Endothelial cell of umbilical vein (primary cell): Measurements from ENCODE around the gene GJD2. TPM values are rescaled to one million over a fixed set of nuclear protein-coding genes. Genes with fewer than 3 reads are reported as not detected.

Experiments used
- BruUV-seq: library from RNA; stranded (reverse); fragments of 400-500 nt; replicated peaks from 2 replicates; lab custom pipeline; 2021; lab: Mats Ljungman, UMichigan
- CTCF ChIA-PET: fragments of 300-600, 350-600 bp; sonication (Branson Sonifier 250); formaldehyde crosslinking; loops from one replicate; lab custom pipeline; 2021; ENCODE audit warnings: antibody characterized with exemption, inconsistent platforms; lab: Charles Lee
- POLR2A ChIA-PET: fragments of 300-600, 350-600 bp; sonication (Branson Sonifier 250); formaldehyde crosslinking; loops from one replicate; lab custom pipeline; 2021; ENCODE audit warnings: antibody characterized with exemption, inconsistent platforms; lab: Charles Lee
- DNase-seq: peaks from one replicate; pipeline ENCODE4 v3.0.0-alpha.2; 2011; ENCODE audit warnings: low read depth, low spot score
- FAIRE-seq: peaks from 2 replicates; lab custom pipeline; 2011; peaks lifted over from hg19 to GRCh38; lab: Jason Lieb, UNC
- H2AFZ ChIP-seq: 2 replicates; pipeline ENCODE4 v1.6.0; 2012; ENCODE audit warnings: low read depth, low read length, control low read depth, inconsistent platforms
- H3K27ac ChIP-seq: 2 replicates; pipeline ENCODE4 v1.5.1; 2011; ENCODE audit warnings: low read depth, mild to moderate bottlenecking, control low read depth, low read length, moderate library complexity; ENCODE audit not compliant: insufficient read depth
- H3K27me3 ChIP-seq, 2 experiments: 2 replicates each; pipeline versions ENCODE4 v1.6.0 to v1.6.1; 2011; ENCODE audit warnings: low read length in 2 of 2, mixed read lengths in 1 of 2; ENCODE audit not compliant: control insufficient read depth in 2 of 2, insufficient read depth in 2 of 2
- H3K36me3 ChIP-seq, 2 experiments: 2 replicates in 1 of 2; 3 replicates in 1 of 2; pipeline ENCODE4 v1.5.1; 2011; ENCODE audit warnings: low read length in 2 of 2, mild to moderate bottlenecking in 1 of 2, moderate library complexity in 1 of 2; ENCODE audit not compliant: control insufficient read depth in 2 of 2, insufficient read depth in 2 of 2; ENCODE audit errors: extremely low read depth in 1 of 2
- H3K4me1 ChIP-seq: 3 replicates; pipeline ENCODE4 v1.5.1; 2011; ENCODE audit warnings: mild to moderate bottlenecking, low read length; ENCODE audit not compliant: control insufficient read depth, insufficient read depth; ENCODE audit errors: extremely low read depth
- H3K4me2 ChIP-seq: 2 replicates; pipeline ENCODE4 v1.6.1; 2011; ENCODE audit warnings: low read length, control low read depth, mixed read lengths; ENCODE audit not compliant: insufficient read depth
- H3K4me3 ChIP-seq, 3 experiments: fragments of 200-600 bp in 1 of 3; sonication (generic), shearing (Covaris generic) in 1 of 3; replicated peaks in 1 of 3; 2 replicates each; pipeline ENCODE4 v1.5.1; 2011 to 2016; ENCODE audit warnings: control low read depth in 3 of 3, low read length in 3 of 3, mild to moderate bottlenecking in 2 of 3, inconsistent platforms in 1 of 3, low read depth in 1 of 3, moderate library complexity in 1 of 3; ENCODE audit not compliant: insufficient read depth in 1 of 3
- H3K79me2 ChIP-seq: 2 replicates; pipeline ENCODE4 v1.6.0; 2012; ENCODE audit warnings: low read length, inconsistent platforms; ENCODE audit not compliant: control insufficient read depth, insufficient read depth
- H3K9ac ChIP-seq: replicated peaks from 2 replicates; pipeline ENCODE3; 2011; ENCODE audit warnings: low read length, control low read depth; ENCODE audit not compliant: insufficient read depth; ENCODE audit errors: extremely low read depth
- H3K9me1 ChIP-seq: replicated peaks from 3 replicates; pipeline ENCODE4 v1.6.0; 2011; ENCODE audit warnings: mild to moderate bottlenecking, low read length; ENCODE audit not compliant: control insufficient read depth, insufficient read depth; ENCODE audit errors: extremely low read depth
- H3K9me3 ChIP-seq: replicated peaks from 2 replicates; pipeline ENCODE4 v1.5.1; 2012; ENCODE audit warnings: low read length, inconsistent platforms; ENCODE audit not compliant: control insufficient read depth, insufficient read depth
- H4K20me1 ChIP-seq: replicated peaks from 2 replicates; pipeline ENCODE3; 2011; ENCODE audit warnings: mild to moderate bottlenecking, low read length; ENCODE audit not compliant: control insufficient read depth, insufficient read depth; ENCODE audit errors: extremely low read depth
- CTCF ChIP-seq, 2 donors: IDR thresholded peaks; 1 replicate in 1 of 2; 2 replicates in 1 of 2; pipeline ENCODE4 v1.5.1; 2011; ENCODE audit warnings: low read length in 2 of 2, mild to moderate bottlenecking in 2 of 2, moderate library complexity in 2 of 2, control low read depth in 1 of 2, inconsistent platforms in 1 of 2, low read depth in 1 of 2; ENCODE audit not compliant: insufficient read depth in 1 of 2; ENCODE audit errors: extremely low read depth in 1 of 2
- EZH2 ChIP-seq: IDR thresholded peaks from 2 replicates; pipeline ENCODE4 v1.6.1; 2012; ENCODE audit warnings: borderline replicate concordance, low read depth, mild to moderate bottlenecking, moderate library complexity, low read length, inconsistent platforms; ENCODE audit not compliant: severe bottlenecking
- FOS ChIP-seq: IDR thresholded peaks from 2 replicates; pipeline ENCODE4 v1.6.1; 2011; ENCODE audit warnings: mild to moderate bottlenecking, low read length, moderate library complexity, borderline replicate concordance; ENCODE audit not compliant: insufficient read depth
- GATA2 ChIP-seq: IDR thresholded peaks from 2 replicates; pipeline ENCODE4 v1.7.0; 2011; ENCODE audit warnings: low read depth, mild to moderate bottlenecking, moderate library complexity, mixed read lengths, low read length; ENCODE audit not compliant: insufficient read length, insufficient read depth
- JUN ChIP-seq: IDR thresholded peaks from 2 replicates; pipeline ENCODE4 v1.6.1; 2011; ENCODE audit warnings: borderline replicate concordance, low read depth; ENCODE audit not compliant: insufficient read length, insufficient read depth
- MAX ChIP-seq: IDR thresholded peaks from 2 replicates; pipeline ENCODE4 v1.6.1; 2011; ENCODE audit not compliant: insufficient read depth, insufficient read length
- MYC ChIP-seq: IDR thresholded peaks from one replicate; pipeline ENCODE4 v1.6.1; 2011; ENCODE audit warnings: mild to moderate bottlenecking, low read depth, low read length
- POLR2A ChIP-seq: IDR thresholded peaks from 2 replicates; pipeline ENCODE4 v1.6.1; 2012; ENCODE audit warnings: low read depth, mild to moderate bottlenecking, control low read depth, low read length
- POLR2AphosphoS5 ChIP-seq: IDR thresholded peaks from 2 replicates; pipeline ENCODE4 v1.6.1; 2012; ENCODE audit warnings: low read depth, mild to moderate bottlenecking, control low read depth, low read length, moderate library complexity; ENCODE audit not compliant: insufficient read depth
- dilution Hi-C: fragments of 300-500 bp; cut with MboI; formaldehyde crosslinking; loops from one replicate; pipeline ENCODE4 v1.15.0; 2019; ENCODE audit warnings: low sequenced_read_pairs; ENCODE audit not compliant: extremely low pct_ligation_motif_present
- intact Hi-C: fragments of 100-400 bp; cut with micrococcal nuclease; formaldehyde crosslinking; loops from one replicate; pipeline ENCODE4 v1.10.0; 2022
- polyA plus RNA-seq, 4 experiments: library from polyadenylated mRNA; depleted of rRNA in 3 of 4; stranded (reverse) in 3 of 4; unstranded in 1 of 4; fragments of >200 nt; gene quantifications; 2 replicates each; pipeline versions ENCODE4 v1.2.1 to v1.2.3, GENCODE V29; 2011 to 2012; ENCODE audit warnings: missing spikeins in 1 of 4
- total RNA-seq: library from RNA; stranded (reverse); gene quantifications from 2 replicates; pipeline ENCODE4 v1.2.3, GENCODE V29; 2021

The GJD2 gene
- total and polyA plus RNA-seq, 2 donors (not counting 3 experiments of a cell fraction or from before 2014, with no cell fraction given) = not detected

GRCh38 chr15:34718681-34719665 is 35.8 kb downstream of the GJD2 start:
- Histone ChIP-seq H3K27me3 (no peaks in the 10 kb centered on the region), H3K4me2 (no peak overlapping the region), H2AFZ (no peak overlapping the region), H4K20me1 (no peaks in the 10 kb centered on the region), H3K9me3 (no peaks in the 10 kb centered on the region), H3K9me1 (no peaks in the 10 kb centered on the region), H3K4me1 (peaks cover 11% of the 10 kb centered on the region), H3K36me3 (no peaks in the 10 kb centered on the region), H3K79me2 (no peaks in the 10 kb centered on the region), H3K27ac (no peak overlapping the region), H3K4me3 (no peak overlapping the region), H3K9ac (no peak overlapping the region)
- dilution Hi-C loops = no loop called here
- intact Hi-C loops = no loop called here
- ChIA-PET POLR2A (no interaction called here), CTCF (interaction anchor here (0.6 to 3.2 kb wide), 6 partner anchors 10 to 201 kb away, joined by 3 to 23 read pairs (median 3); no protein-coding TSS in a partner anchor)
- TF ChIP-seq MAX = no peak
- no peak for TF ChIP-seq CTCF (IDR thresholded peaks at IDR 0.05; ENCODE audit: extremely low read depth in 1 of 2, insufficient read depth in 1 of 2, low read depth in 1 of 2, low read length in 2 of 2)
- no peak for TF ChIP-seq EZH2
- TF ChIP-seq POLR2A = no peak
- no peak for TF ChIP-seq MYC
- TF ChIP-seq POLR2AphosphoS5 = no peak
- TF ChIP-seq JUN = no peak
- no peak for TF ChIP-seq FOS
- TF ChIP-seq GATA2 = no peak
- no TSS peak for BruUV-seq
- DNase-seq (no peak), FAIRE-seq (no peak)
